ENCODE data around the gene PMIS2. TPM values are rescaled to one million over a fixed set of nuclear protein-coding genes. Genes with fewer than 3 reads are reported as not detected.

Gene PMIS2
- total RNA-seq, 1 donor from 2014 or later, result not detected

GRCh38 chr19:35558400-35559280, 27.3 kb upstream of the PMIS2 start:
- peaks cover 6% of the 10 kb centered on the region for H3K4me1 ChIP-seq
- peaks cover 21% of the 10 kb centered on the region for H3K27me3 ChIP-seq
- intact Hi-C loops (cut with DNase I), result no loop called here
- no peaks in the 10 kb centered on the region for H3K36me3 ChIP-seq
- no peak for ATAC-seq
- no peaks in the 10 kb centered on the region for H3K9me3 ChIP-seq
- no peak for TF ChIP-seq CTCF (IDR thresholded peaks at IDR 0.05)
- H3K27ac ChIP-seq, result no peak overlapping the region
- peak overlapping the region; percentile 31 for H3K4me3 ChIP-seq
- no peak for DNase-seq

- no peak for DNase-seq
- intact Hi-C loops (cut with DNase I), result no loop called here
- TF ChIP-seq CTCF (IDR thresholded peaks at IDR 0.05), result no peak
- no peak for ATAC-seq
- Histone ChIP-seq H3K9me3 (no peaks in the 10 kb centered on the region), H3K27me3 (peaks cover 21% of the 10 kb centered on the region), H3K4me3 (no peak overlapping the region), H3K4me1 (peaks cover 6% of the 10 kb centered on the region), H3K36me3 (no peaks in the 10 kb centered on the region), H3K27ac (no peak overlapping the region)
Measured at GRCh38 chr19:35559281-35559659, 26.7 kb upstream of the PMIS2 start.

GRCh38 chr19:35559781-35560180, 26.2 kb upstream of the PMIS2 start:
- Histone ChIP-seq H3K27ac (no peak overlapping the region), H3K4me3 (no peak overlapping the region), H3K36me3 (no peaks in the 10 kb centered on the region), H3K9me3 (no peaks in the 10 kb centered on the region), H3K4me1 (peaks cover 6% of the 10 kb centered on the region), H3K27me3 (peaks cover 21% of the 10 kb centered on the region)
- no peak for TF ChIP-seq CTCF (IDR thresholded peaks at IDR 0.05)
- ATAC-seq, result no peak
- intact Hi-C loops (cut with DNase I), result no loop called here
- no peak for DNase-seq

GRCh38 chr19:35560271-35560670, 25.7 kb upstream of the PMIS2 start:
- Histone ChIP-seq H3K4me3 (no peak overlapping the region), H3K9me3 (no peaks in the 10 kb centered on the region), H3K4me1 (peaks cover 6% of the 10 kb centered on the region), H3K36me3 (no peaks in the 10 kb centered on the region), H3K27ac (no peak overlapping the region), H3K27me3 (peaks cover 21% of the 10 kb centered on the region)
- no peak for ATAC-seq
- DNase-seq, result no peak
- intact Hi-C loops (cut with DNase I), result no loop called here
- TF ChIP-seq CTCF (IDR thresholded peaks at IDR 0.05), result no peak

- peaks cover 6% of the 10 kb centered on the region for H3K4me1 ChIP-seq
- no peak overlapping the region for H3K27ac ChIP-seq
- peaks cover 21% of the 10 kb centered on the region for H3K27me3 ChIP-seq
- no peak for TF ChIP-seq CTCF (IDR thresholded peaks at IDR 0.05)
- DNase-seq, result no peak
- intact Hi-C loops (cut with DNase I), result no loop called here
- no peak overlapping the region for H3K4me3 ChIP-seq
- no peak for ATAC-seq
- no peaks in the 10 kb centered on the region for H3K36me3 ChIP-seq
- no peaks in the 10 kb centered on the region for H3K9me3 ChIP-seq
Measured at GRCh38 chr19:35560677-35561076, 25.3 kb upstream of the PMIS2 start.

All from upper lobe of right lung (tissue), 1 donor.